ENCODE data around the gene RNF34. TPM values are rescaled to one million over a fixed set of nuclear protein-coding genes. Genes with fewer than 3 reads are reported as not detected.
A peak's percentile ranks its signal among the peaks of the same experiment; 100 is the strongest.

RNF34 gene
- total and polyA plus RNA-seq, 2 of the 13 experiments (the other 11 are each of a cell fraction or from before 2014, with no cell fraction given) = 36.8 to 53.2 TPM

- TF ChIP-seq KIAA2018 (CRISPR knock-in tag; IDR thresholded peaks at IDR 0.05; ENCODE audit: borderline replicate concordance) (no peak), CENPBD1 (CRISPR knock-in tag; IDR thresholded peaks at IDR 0.05; ENCODE audit: borderline replicate concordance, low read depth) (no peak), ZNF644 (CRISPR knock-in tag; IDR thresholded peaks at IDR 0.05; ENCODE audit: low read depth) (no peak; the same call in 1 of the 2 replicates), ZNF136 (CRISPR knock-in tag; IDR thresholded peaks at IDR 0.05; ENCODE audit: low read depth) (no peak), ELF1 (CRISPR knock-in tag; IDR thresholded peaks at IDR 0.05) (peak; percentile 94), CSRNP1 (CRISPR knock-in tag; IDR thresholded peaks at IDR 0.05) (no peak), DNMT1 (CRISPR knock-in tag; IDR thresholded peaks at IDR 0.05) (no peak), ZNF607 (CRISPR knock-in tag; IDR thresholded peaks at IDR 0.05; ENCODE audit: borderline replicate concordance) (peak; percentile 72; the same call in 1 of the 2 replicates), ATF5 (CRISPR knock-in tag; IDR thresholded peaks at IDR 0.05; ENCODE audit: low read depth) (peak; percentile 81; the same call in 1 of the 2 replicates), MLLT10 (CRISPR knock-in tag; IDR thresholded peaks at IDR 0.05) (no peak), ATF2 (CRISPR knock-in tag; IDR thresholded peaks at IDR 0.05) (peak; percentile 74; the same call in 1 of the 2 replicates), CERS6 (CRISPR knock-in tag; IDR thresholded peaks at IDR 0.05) (no peak), ZNF432 (CRISPR knock-in tag; IDR thresholded peaks at IDR 0.05; ENCODE audit: borderline replicate concordance) (no peak), HNRNPK (IDR thresholded peaks at IDR 0.05; ENCODE audit: low read depth, low read length, poor library complexity, severe bottlenecking) (no peak)
Observed at GRCh38 chr12:121351820-121352681, 47.9 kb upstream of the RNF34 start, which contains the start of gene ANAPC5 (continued).
